DND-41 (cell line): ENCODE results near the gene ZFPM1.

Experiments used
- ATAC-seq: fragments of 200-7000 bp; cut with Tn5 transposase; 3 replicates; pipeline ENCODE4 v1.9.1; 2021; ENCODE audit warnings: low read depth; ENCODE audit not compliant: insufficient read depth
- DNase-seq: peaks from one replicate; pipeline ENCODE4 v3.0.0-alpha.2; 2020
- H2AFZ ChIP-seq: 2 replicates; pipeline ENCODE4 v1.6.0; 2012; ENCODE audit warnings: low read depth, low read length
- H3K27ac ChIP-seq: 2 replicates; pipeline ENCODE4 v1.5.1; 2012; ENCODE audit warnings: low read length, inconsistent platforms
- H3K27me3 ChIP-seq: fragments of 200-600 bp; sonication (generic); 2 replicates; pipeline ENCODE4 v1.6.0; 2012; ENCODE audit warnings: low read length, mild to moderate bottlenecking, inconsistent platforms; ENCODE audit not compliant: insufficient read depth, poor library complexity
- H3K36me3 ChIP-seq: 2 replicates; pipeline ENCODE4 v1.5.1; 2012; ENCODE audit warnings: low read length, inconsistent platforms; ENCODE audit not compliant: insufficient read depth
- H3K4me1 ChIP-seq: 2 replicates; pipeline ENCODE4 v1.5.1; 2012; ENCODE audit warnings: mild to moderate bottlenecking, low read length; ENCODE audit not compliant: insufficient read depth
- H3K4me2 ChIP-seq: 2 replicates; pipeline ENCODE4 v1.6.0; 2012; ENCODE audit warnings: mild to moderate bottlenecking, moderate library complexity, low read length, inconsistent platforms; ENCODE audit not compliant: insufficient read depth
- H3K4me3 ChIP-seq, 2 experiments: fragments of 200-600 bp in 1 of 2; shearing (Covaris generic) in 1 of 2; 2 replicates each; pipeline ENCODE4 v1.5.1; 2012 to 2016; ENCODE audit warnings: inconsistent platforms in 2 of 2, low read length in 2 of 2, mild to moderate bottlenecking in 2 of 2, low read depth in 1 of 2, moderate library complexity in 1 of 2
- H3K79me2 ChIP-seq: 2 replicates; pipeline ENCODE4 v1.6.0; 2012; ENCODE audit warnings: low read length, inconsistent platforms; ENCODE audit not compliant: insufficient read depth
- H3K9ac ChIP-seq: 2 replicates; pipeline ENCODE4 v1.6.0; 2012; ENCODE audit warnings: low read depth, mild to moderate bottlenecking, inconsistent platforms, low read length, moderate library complexity
- H3K9me3 ChIP-seq: 2 replicates; pipeline ENCODE4 v1.5.1; 2012; ENCODE audit warnings: low read length, moderate library complexity, mild to moderate bottlenecking, inconsistent platforms; ENCODE audit not compliant: insufficient read depth, severe bottlenecking
- H4K20me1 ChIP-seq: 2 replicates; pipeline ENCODE4 v1.6.0; 2012; ENCODE audit warnings: low read length; ENCODE audit not compliant: insufficient read depth
- EZH2 ChIP-seq: IDR thresholded peaks from 3 replicates; pipeline ENCODE4 v1.6.1; 2012; ENCODE audit warnings: borderline replicate concordance, low read depth, mild to moderate bottlenecking, moderate library complexity, low read length, inconsistent platforms; ENCODE audit not compliant: severe bottlenecking
- TF ChIP-seq, protein P1 (sequence below): IDR thresholded peaks from 2 replicates; pipeline ENCODE4 v1.5.1; 2012; ENCODE audit warnings: borderline replicate concordance, low read length, moderate library complexity, mild to moderate bottlenecking; ENCODE audit not compliant: poor library complexity, severe bottlenecking; ENCODE audit errors: extremely low read depth

ZFPM1 gene

DNA sequence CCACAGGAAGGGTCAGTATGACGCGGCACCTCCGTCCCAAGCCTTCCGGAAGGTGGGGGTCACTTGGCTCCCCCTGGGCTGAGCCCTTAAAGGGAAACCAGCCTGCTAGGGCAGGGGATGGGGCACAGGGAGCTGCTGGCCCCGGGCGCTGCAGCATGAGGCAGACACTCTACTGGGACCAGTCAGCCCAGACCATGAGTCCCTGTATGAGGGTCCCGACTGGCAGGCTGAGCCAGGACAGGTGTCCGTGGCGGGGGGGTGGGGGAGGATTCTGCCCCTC is 73.8 kb downstream of the ZFPM1 start:
- no peak for DNase-seq
- TF ChIP-seq, protein P1, sequence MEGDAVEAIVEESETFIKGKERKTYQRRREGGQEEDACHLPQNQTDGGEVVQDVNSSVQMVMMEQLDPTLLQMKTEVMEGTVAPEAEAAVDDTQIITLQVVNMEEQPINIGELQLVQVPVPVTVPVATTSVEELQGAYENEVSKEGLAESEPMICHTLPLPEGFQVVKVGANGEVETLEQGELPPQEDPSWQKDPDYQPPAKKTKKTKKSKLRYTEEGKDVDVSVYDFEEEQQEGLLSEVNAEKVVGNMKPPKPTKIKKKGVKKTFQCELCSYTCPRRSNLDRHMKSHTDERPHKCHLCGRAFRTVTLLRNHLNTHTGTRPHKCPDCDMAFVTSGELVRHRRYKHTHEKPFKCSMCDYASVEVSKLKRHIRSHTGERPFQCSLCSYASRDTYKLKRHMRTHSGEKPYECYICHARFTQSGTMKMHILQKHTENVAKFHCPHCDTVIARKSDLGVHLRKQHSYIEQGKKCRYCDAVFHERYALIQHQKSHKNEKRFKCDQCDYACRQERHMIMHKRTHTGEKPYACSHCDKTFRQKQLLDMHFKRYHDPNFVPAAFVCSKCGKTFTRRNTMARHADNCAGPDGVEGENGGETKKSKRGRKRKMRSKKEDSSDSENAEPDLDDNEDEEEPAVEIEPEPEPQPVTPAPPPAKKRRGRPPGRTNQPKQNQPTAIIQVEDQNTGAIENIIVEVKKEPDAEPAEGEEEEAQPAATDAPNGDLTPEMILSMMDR = no peak
- no peak for TF ChIP-seq EZH2
- Histone ChIP-seq H3K4me3 (no peak overlapping the region), H2AFZ (no peak overlapping the region), H3K79me2 (no peaks in the 10 kb centered on the region), H3K4me1 (no peaks in the 10 kb centered on the region), H3K4me2 (no peak overlapping the region), H3K27me3 (no peaks in the 10 kb centered on the region), H3K27ac (no peak overlapping the region), H3K9me3 (no peaks in the 10 kb centered on the region), H3K9ac (no peak overlapping the region), H4K20me1 (peaks cover 1% of the 10 kb centered on the region; the same call in 1 of the 2 replicates), H3K36me3 (no peaks in the 10 kb centered on the region)
- no peak for ATAC-seq

DNA sequence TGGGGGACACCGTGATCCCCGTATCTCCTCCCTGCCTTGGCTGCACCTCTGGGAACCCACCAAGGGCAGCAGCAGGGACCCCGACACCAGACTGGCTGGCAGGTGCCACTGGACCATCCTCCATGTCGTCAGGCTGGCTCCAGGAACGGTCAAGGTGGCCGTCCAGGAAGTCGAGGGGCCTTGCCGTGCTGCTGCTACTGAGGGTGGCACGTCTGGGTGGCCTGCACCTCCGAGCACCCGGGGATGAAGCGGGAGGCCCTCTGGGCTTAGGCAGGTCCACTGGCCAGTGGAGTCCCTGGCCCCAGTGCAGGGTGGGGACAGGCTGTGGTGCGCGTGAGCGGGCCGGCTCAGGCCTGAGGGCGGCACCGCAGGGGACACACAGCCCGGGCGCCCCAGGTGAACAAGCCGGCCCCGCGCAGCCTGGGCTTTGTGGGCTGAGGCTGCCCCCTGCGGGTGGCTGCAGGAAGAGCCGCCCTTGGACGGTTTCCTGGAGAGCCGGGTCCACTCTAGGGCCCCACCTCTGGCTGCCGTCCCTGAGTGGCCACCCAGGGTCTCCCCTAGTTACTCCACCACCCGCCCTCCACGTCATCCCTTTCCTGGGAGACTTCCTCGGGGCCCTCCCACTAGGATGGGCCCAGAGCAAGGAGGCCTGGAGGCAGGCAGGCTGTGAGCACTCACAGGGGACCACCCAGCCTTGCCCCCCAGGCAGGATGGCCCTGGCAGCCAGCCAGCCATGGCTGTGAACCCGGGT is 74.3 kb downstream of the ZFPM1 start:
- no peak overlapping the region for H3K4me3 ChIP-seq
- no peaks in the 10 kb centered on the region for H3K4me1 ChIP-seq
- no peak for TF ChIP-seq EZH2
- TF ChIP-seq, protein P1 = peak; percentile 63
- no peaks in the 10 kb centered on the region for H3K36me3 ChIP-seq
- no peaks in the 10 kb centered on the region for H3K9me3 ChIP-seq
- H3K27ac ChIP-seq = no peak overlapping the region
- H3K79me2 ChIP-seq = no peaks in the 10 kb centered on the region
- H3K4me2 ChIP-seq = no peak overlapping the region
- no peak overlapping the region for H3K9ac ChIP-seq
- no peaks in the 10 kb centered on the region; the same call in 1 of the 2 replicates for H4K20me1 ChIP-seq
- no peak overlapping the region for H2AFZ ChIP-seq
- H3K27me3 ChIP-seq = no peaks in the 10 kb centered on the region
- DNase-seq = peak; percentile 21
- ATAC-seq = peak; percentile 56; the same call in 2 of the 3 replicates

DNA sequence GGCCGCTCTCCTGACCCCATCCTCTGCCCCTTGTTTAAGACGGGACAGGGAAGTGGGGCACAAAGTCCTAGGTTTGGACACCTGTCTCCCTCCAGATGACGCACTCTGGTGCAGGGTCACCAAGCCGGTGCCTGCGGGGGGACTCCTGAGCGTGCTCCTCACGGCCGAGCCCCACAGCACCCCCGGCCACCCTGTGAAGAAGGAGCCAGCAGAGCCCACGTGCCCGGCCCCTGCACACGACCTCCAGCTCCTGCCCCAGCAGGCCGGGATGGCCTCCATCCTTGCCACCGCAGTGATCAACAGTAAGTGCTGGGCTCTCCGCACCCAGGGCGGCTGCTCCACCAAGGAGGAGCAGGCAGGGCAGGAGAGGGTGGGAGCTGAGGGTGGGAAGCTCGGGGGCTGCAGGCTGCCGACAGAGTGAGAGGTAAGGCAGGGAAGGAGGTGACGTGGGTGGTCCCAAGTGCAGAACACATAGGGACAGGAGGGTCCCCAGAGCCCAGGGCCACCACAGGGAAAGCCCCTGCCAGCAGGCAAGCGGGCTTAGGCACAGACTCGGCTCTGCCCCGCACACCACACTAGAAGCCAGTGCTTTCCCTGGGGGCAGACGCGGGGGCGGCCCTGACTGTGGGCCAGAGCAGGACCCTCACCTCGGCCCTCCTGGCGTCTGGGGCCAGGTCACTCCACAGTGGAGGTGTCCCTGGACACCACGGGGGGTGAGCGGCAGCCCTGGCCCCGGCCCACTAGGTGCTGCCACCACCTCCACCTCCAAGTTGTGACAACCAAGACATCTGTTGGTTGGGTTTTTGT is 75.1 kb downstream of the ZFPM1 start:
- ATAC-seq (no peak), DNase-seq (no peak)
- H3K36me3 ChIP-seq = no peaks in the 10 kb centered on the region
- no peak overlapping the region for H2AFZ ChIP-seq
- no peak overlapping the region for H3K4me3 ChIP-seq
- no peaks in the 10 kb centered on the region; the same call in 1 of the 2 replicates for H4K20me1 ChIP-seq
- no peak overlapping the region for H3K27ac ChIP-seq
- no peaks in the 10 kb centered on the region for H3K4me1 ChIP-seq
- H3K4me2 ChIP-seq = no peak overlapping the region
- H3K9me3 ChIP-seq = no peaks in the 10 kb centered on the region
- H3K79me2 ChIP-seq = no peaks in the 10 kb centered on the region
- no peak overlapping the region for H3K9ac ChIP-seq
- TF ChIP-seq, protein P1 = no peak
- no peak for TF ChIP-seq EZH2
- no peaks in the 10 kb centered on the region for H3K27me3 ChIP-seq
